Measurements from ENCODE around the gene TMBIM6.
"Not testable (repeated sequence)": the region's sequence is repeated elsewhere in the genome, so short reads cannot be mapped to it uniquely, and the experiment has no call there.

The TMBIM6 gene

GRCh38 chr12:49776413-49776812 lies 35.1 kb downstream of the TMBIM6 start:
- peak in 1 of 2 donors; percentile 5 for DNase-seq (ENCODE audit: low read depth in 2 of 2, low spot score in 1 of 2)

- DNase-seq (ENCODE audit: low read depth in 2 of 2, low spot score in 1 of 2) = no peak
These were observed 35.5 kb downstream of the TMBIM6 start for GRCh38 chr12:49776858-49777257.

- DNase-seq (ENCODE audit: low read depth in 2 of 2, low spot score in 1 of 2) = no peak
These were observed 36.0 kb downstream of the TMBIM6 start for GRCh38 chr12:49777341-49777740.

DNA sequence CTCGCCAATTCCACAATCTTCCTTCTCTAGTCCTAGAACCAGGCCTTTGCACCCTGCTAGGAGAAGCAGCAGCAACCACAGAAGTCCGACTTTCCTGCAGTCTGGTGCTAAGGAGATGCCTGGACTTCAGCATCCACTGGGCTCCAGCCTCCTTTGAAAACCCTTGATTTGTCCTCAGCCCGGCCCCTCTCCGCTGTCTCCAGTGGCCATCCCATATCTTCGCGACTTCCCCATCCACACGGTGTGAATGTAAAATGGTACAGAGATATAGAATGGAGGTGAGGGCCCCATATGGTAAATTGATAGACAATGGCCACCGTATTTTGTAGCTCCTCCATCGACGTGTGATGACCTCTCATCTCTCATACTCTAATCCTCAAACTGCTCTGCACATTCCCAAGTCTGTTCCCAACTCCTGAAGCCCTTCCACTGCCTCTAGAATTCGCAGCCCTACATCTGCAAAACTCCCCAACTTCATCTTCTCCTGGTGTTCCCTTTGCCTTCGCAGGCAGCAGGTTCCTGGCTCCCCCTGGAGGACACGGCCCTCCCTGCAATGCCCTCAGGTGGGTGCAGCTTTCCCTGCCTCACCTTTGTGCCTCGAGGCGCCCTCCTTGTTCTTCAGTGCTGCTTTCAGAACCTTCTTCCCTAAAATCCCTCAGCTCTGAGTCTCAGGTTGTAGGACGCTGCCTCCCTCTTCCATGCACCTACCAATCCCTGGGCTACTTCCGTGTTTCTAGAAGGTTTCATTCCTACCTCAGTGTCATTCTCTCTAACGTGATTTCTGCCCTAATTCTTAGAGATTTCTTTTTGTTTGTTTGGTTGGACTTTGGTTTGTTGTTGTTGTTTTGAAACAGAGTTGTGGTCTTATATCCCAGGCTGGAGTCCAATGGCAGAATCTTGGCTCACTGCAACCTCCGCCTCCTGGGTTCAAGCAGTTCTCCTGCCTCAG lies 36.7 kb downstream of the TMBIM6 start:
- peak; percentile 59 to 66 for DNase-seq (ENCODE audit: low read depth in 2 of 2, low spot score in 1 of 2)

DNA sequence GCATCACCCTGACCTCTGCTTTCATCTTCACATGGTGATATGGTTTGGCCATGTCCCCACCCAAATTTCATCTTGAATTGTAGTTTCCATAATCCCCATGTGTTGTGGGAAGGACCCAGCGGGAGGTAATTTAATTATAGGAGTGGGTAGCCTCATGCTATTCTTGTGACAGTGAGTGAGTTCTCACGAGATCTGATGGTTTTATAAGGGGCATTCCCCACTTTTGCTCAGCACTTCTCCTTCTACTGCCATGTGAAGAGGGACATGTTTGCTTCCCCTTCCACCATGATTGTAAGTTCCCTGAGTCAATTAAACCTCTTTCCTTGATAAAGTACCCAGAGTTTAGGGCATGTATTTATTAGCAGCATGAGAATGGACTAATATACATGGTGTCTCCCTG lies 38.2 kb downstream of the TMBIM6 start:
- DNase-seq (ENCODE audit: low read depth in 2 of 2, low spot score in 1 of 2) = no peak

DNA sequence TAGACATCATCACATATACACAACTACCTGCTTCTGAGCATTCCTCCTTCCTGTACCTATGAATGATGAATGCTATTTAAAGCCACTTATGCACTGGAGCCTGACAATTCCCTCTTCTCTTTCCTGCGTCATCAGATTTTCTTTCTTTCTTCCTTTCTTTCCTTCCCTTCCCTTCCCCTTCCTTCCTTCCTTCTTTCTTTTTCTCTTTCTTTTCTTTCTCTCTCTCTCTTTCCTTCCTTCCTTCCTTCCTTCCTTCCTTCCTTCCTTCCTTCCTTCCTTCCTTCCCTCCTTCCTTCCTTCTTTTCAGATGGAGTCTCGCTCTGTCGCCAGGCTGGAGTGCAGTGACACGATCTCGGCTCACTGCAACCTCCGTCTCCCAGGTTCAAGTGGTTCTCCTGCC lies 39.6 kb downstream of the TMBIM6 start:
- DNase-seq (ENCODE audit: low read depth in 2 of 2, low spot score in 1 of 2) = not testable (repeated sequence)

DNA sequence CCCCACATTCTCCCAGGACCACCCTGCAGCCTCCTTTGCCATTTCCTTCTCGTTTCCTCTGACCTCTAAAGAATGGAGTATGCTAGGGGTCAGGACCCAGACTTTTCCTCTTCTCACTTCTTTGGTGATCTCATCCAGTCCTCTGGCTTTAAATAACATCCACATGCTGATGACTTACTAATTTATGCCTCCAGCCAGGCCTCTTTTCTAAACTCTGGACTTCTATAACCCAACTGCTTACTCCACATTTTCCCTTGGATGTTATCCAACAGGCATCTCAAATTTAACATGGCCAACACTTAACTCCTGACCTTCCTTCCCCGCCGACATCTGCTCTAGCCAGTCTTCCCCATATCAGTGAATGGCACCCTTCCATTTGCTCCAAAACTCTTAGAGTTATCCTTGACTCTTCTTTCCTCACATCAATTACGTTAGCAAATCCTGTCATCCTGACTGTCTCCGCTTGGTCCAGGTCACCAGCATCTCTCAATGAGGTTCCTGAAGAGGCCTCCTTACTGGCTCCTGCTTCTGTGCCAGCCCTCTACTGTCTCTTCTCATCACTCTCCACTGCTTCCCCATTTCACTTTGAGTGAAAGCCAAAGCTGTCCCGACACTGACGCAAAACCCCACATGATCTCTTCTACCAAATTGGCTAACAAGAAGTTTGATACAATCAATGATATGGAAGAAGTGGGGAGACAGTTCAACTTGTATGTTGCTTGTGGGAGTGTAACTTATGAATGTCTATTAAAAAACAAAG lies 42.7 kb downstream of the TMBIM6 start:
- no peak for DNase-seq (ENCODE audit: low read depth in 2 of 2, low spot score in 1 of 2)

- DNase-seq (ENCODE audit: low read depth in 2 of 2, low spot score in 1 of 2) = no peak
These were observed 43.5 kb downstream of the TMBIM6 start for GRCh38 chr12:49784756-49785409.

DNA sequence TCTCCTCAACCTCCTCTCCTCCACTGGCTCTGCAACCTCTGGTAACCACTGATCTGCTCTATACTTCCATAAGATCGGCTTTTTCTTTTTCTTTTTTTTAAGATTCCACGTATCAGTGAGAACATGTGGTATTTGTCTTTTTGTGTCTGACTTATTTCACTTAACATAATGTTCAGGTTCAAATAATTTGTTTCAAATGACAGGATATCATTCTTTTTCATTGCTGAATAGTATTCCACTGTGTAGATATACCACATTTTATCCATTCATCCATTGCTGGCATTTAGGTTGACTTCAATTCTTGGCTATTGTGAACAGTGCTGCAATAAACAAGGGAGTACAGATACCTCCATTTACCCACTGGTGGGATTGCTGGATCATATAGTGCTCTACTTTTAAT lies 46.3 kb downstream of the TMBIM6 start:
- DNase-seq (ENCODE audit: low read depth in 2 of 2, low spot score in 1 of 2) = no peak

- DNase-seq (ENCODE audit: low read depth in 2 of 2, low spot score in 1 of 2) = no peak
These were observed 48.6 kb downstream of the TMBIM6 start for GRCh38 chr12:49789992-49790391.

GRCh38 chr12:49790741-49791555 lies 49.6 kb downstream of the TMBIM6 start:
- DNase-seq (ENCODE audit: low read depth in 2 of 2, low spot score in 1 of 2) = no peak

DNA sequence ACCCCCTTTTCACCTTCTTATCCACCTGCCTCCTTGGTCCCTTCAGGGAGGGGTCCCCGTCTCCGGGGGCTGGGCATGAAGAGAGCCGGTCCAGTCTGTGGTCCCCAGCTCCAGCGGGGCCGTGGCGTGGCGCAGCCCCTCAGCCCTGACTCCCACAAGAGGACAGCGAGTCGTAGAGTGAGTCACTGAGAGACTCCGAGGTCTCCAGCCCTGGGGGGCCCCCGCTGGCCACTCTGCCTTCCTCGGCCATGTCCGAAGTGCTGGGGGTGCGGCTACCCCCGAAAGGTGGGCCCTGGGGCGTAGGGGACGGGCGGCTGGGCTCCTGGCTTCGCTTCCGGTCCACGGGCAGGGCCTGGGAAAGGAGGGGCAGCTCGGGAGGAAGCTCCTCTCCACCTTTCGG lies 50.3 kb downstream of the TMBIM6 start:
- DNase-seq (ENCODE audit: low read depth in 2 of 2, low spot score in 1 of 2) = no peak

- no peak for DNase-seq (ENCODE audit: low read depth in 2 of 2, low spot score in 1 of 2)
These were observed 51.0 kb downstream of the TMBIM6 start for GRCh38 chr12:49792181-49792970.

DNA sequence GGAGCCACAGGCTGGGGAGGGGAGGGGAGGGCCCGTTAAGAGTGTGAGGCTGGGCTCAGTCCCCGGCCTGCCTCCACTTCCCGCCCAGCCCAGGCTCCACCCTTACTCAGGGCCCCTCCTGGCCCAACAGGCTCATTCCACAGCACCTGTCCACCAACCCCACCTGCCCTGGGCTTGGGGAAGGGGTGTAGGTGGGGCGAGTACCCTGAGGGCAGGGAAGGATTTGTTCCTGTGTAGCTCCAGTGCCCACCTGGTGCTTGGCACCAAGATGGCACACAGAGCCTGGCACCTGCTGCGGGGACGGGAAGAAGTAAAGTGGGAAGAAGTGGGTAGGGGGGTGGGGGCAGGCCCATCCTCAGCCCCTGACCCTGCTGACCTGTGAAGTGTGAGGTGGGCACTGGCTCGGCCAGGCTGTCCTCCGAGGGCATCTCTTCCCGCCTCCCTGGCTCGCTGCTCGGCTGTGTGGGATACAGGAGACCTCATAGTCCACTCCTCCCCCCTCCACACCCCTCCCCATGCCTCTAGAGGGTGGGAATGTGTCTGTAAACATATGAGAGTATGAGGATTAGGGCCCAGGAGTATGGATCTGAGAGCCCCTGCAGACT lies 51.7 kb downstream of the TMBIM6 start:
- no peak for DNase-seq (ENCODE audit: low read depth in 2 of 2, low spot score in 1 of 2)

DNA sequence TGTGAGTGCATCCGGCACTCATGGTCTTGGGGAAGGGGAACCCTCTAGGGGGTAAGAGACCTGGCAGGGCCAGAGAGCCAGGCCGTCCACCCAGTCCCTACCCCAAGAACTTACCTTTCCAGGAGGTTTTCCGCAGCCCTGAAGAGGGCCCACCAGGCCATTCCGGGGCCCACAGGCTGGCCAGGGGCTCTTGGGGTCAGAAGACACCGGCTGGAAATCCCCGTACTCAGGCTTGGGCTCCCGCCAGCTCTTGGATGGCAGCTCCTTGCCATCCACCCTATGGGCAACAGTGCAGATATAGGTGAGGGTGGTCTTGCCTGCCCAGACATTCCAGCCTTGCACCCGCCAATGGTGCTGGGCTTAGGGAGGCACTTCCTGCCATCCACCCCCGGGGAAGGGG lies 52.3 kb downstream of the TMBIM6 start:
- DNase-seq (ENCODE audit: low read depth in 2 of 2, low spot score in 1 of 2) = no peak

GRCh38 chr12:49794021-49794420 lies 52.7 kb downstream of the TMBIM6 start:
- DNase-seq (ENCODE audit: low read depth in 2 of 2, low spot score in 1 of 2) = no peak

- DNase-seq (ENCODE audit: low read depth in 2 of 2, low spot score in 1 of 2) = no peak
These were observed 53.7 kb downstream of the TMBIM6 start for GRCh38 chr12:49794811-49795653.

- DNase-seq (ENCODE audit: low read depth in 2 of 2, low spot score in 1 of 2) = no peak
These were observed 54.3 kb downstream of the TMBIM6 start for GRCh38 chr12:49795654-49796105.

GRCh38 chr12:49796155-49796554 lies 54.8 kb downstream of the TMBIM6 start:
- no peak for DNase-seq (ENCODE audit: low read depth in 2 of 2, low spot score in 1 of 2)

Data from stimulated activated CD8-positive, alpha-beta memory T cell treated with anti-CD3 and anti-CD28 coated beads, Interleukin-4, amount 100 ng/mL, for 1 hour (primary cell).